Measurements from ENCODE around the gene FRRS1. TPM values are rescaled to one million over a fixed set of nuclear protein-coding genes. Genes with fewer than 3 reads are reported as not detected.
A peak's percentile ranks its signal among the peaks of the same experiment; 100 is the strongest.

FRRS1 gene
- total RNA-seq, 2 experiments from 2014 or later: 3.6 to 4.9 TPM

DNA sequence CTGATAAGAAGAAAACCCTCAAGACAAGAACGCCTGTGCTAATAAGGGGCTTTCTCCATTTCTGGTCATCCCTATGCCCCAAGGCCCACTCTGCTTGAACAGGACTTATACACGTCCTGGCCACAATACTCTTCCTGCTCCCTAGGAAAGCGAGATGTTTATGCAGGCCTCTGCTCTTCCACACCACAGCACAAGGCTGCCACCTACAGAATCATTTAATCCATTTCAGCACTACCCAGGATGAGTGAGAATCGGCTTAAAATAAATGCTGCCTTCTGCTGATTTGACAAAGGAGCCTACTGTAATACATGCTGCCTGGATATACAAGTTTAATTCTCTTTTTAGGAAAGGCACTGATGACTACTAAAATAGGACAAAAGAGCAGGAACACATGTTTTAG is 29.4 kb downstream of the FRRS1 start:
- Mint-ChIP-seq H3K9me3 (ENCODE audit: low read depth) (no peaks in the 10 kb centered on the region), H3K27ac (no peak overlapping the region), H3K27me3 (no peaks in the 10 kb centered on the region), H3K4me3 (no peak overlapping the region), H3K36me3 (peaks cover 5% of the 10 kb centered on the region), H3K4me1 (no peaks in the 10 kb centered on the region)
- ATAC-seq (no peak), DNase-seq (no peak)
- CTCF ChIA-PET: no interaction called here

DNA sequence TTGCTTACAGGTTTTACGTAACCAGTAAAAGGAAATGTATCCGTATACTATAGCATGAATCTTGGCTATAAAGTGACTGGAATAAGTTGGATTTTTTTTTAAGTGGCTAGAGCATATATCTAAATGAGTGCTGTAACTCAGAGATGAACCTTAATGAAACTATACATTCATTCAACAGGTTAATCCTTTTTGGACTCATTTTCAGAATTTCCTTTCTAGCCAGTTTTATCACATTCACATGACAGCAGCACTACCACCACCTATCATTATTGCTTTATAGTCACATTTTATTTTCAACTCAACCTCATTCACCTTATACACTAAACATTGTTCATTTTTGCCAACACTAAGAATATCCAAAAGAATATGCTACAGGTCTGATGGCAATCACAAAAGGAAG is 30.6 kb downstream of the FRRS1 start:
- CTCF ChIA-PET: no interaction called here

GRCh38 chr1:99731384-99731783 is 35.1 kb downstream of the FRRS1 start:
- Mint-ChIP-seq H3K4me3 (no peak overlapping the region), H3K36me3 (peaks cover 3% of the 10 kb centered on the region), H3K4me1 (no peaks in the 10 kb centered on the region), H3K27me3 (no peaks in the 10 kb centered on the region), H3K9me3 (ENCODE audit: low read depth) (no peaks in the 10 kb centered on the region), H3K27ac (no peak overlapping the region)
- CTCF ChIA-PET: no interaction called here
- DNase-seq: no peak
- ATAC-seq: no peak

More for the DNA sequence above, 30.6 kb downstream of the FRRS1 start:
- H3K4me3 Mint-ChIP-seq: no peak overlapping the region
- H3K27ac Mint-ChIP-seq: no peak overlapping the region
- H3K36me3 Mint-ChIP-seq: peaks cover 2% of the 10 kb centered on the region
- no peak for DNase-seq
- H3K9me3 Mint-ChIP-seq (ENCODE audit: low read depth): no peaks in the 10 kb centered on the region
- no peak for ATAC-seq
- no peaks in the 10 kb centered on the region for H3K4me1 Mint-ChIP-seq
- no peaks in the 10 kb centered on the region for H3K27me3 Mint-ChIP-seq

- ATAC-seq (no peak), DNase-seq (no peak)
- Mint-ChIP-seq H3K36me3 (peaks cover 5% of the 10 kb centered on the region), H3K4me3 (no peak overlapping the region), H3K27ac (no peak overlapping the region), H3K27me3 (no peaks in the 10 kb centered on the region), H3K4me1 (no peaks in the 10 kb centered on the region), H3K9me3 (ENCODE audit: low read depth) (no peaks in the 10 kb centered on the region)
- CTCF ChIA-PET: no interaction called here
Observed at GRCh38 chr1:99728494-99729235, 37.8 kb downstream of the FRRS1 start.

GRCh38 chr1:99727575-99728185 is 38.8 kb downstream of the FRRS1 start:
- Mint-ChIP-seq H3K27me3 (no peaks in the 10 kb centered on the region), H3K4me1 (no peaks in the 10 kb centered on the region), H3K9me3 (ENCODE audit: low read depth) (no peaks in the 10 kb centered on the region), H3K36me3 (peaks cover 5% of the 10 kb centered on the region), H3K4me3 (no peak overlapping the region), H3K27ac (no peak overlapping the region)
- CTCF ChIA-PET: no interaction called here
- no peak for DNase-seq
- no peak for ATAC-seq

DNA sequence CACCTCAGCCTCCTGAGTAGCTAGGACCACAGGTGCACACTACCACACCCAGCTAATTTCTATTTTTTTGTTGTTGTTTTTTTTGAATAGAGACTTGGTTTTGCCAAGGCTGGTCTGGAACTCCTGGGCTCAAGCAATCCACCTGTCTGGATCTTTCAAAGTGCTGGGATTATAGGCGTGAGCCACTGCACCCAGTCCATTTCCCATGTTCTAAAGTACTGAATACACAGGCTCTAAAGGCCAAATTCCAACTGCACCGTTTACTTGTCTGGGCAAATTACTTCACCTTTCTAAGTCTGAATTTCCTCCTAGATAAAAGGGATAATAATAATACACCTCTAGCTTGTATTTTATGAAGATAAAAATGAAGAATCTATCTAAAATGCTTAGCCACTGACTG is 39.6 kb downstream of the FRRS1 start:
- Mint-ChIP-seq H3K4me3 (no peak overlapping the region), H3K4me1 (no peaks in the 10 kb centered on the region), H3K27me3 (no peaks in the 10 kb centered on the region), H3K36me3 (peaks cover 5% of the 10 kb centered on the region), H3K9me3 (ENCODE audit: low read depth) (no peaks in the 10 kb centered on the region), H3K27ac (no peak overlapping the region)
- CTCF ChIA-PET: no interaction called here
- DNase-seq (no peak), ATAC-seq (no peak)

- H3K4me1 Mint-ChIP-seq: no peaks in the 10 kb centered on the region
- peaks cover 5% of the 10 kb centered on the region for H3K36me3 Mint-ChIP-seq
- no peak overlapping the region for H3K4me3 Mint-ChIP-seq
- DNase-seq (no peak), ATAC-seq (no peak)
- CTCF ChIA-PET: no interaction called here
- no peaks in the 10 kb centered on the region for H3K27me3 Mint-ChIP-seq
- no peak overlapping the region for H3K27ac Mint-ChIP-seq
- no peaks in the 10 kb centered on the region for H3K9me3 Mint-ChIP-seq (ENCODE audit: low read depth)
Observed at GRCh38 chr1:99726407-99726806, 40.0 kb downstream of the FRRS1 start.

DNA sequence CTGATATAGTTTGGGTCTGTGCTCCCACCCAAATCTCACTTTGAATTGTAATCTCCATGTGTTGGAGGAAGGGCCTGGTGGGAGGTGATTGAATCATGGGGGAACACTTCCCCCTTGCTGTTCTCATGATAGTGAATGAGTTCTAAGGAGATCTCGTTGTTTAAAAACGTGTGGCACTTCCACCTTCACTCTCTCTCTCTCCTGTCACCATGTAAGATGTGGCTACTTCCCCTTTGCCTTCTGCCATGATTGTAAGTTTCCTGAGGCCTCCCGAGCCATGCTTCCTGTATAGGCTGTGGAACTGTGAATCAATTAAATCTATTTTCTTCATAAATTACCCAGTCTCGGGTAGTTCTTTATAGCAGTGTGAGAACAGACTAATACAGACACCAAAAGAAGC is 40.4 kb downstream of the FRRS1 start:
- no peak overlapping the region for H3K27ac Mint-ChIP-seq
- no peaks in the 10 kb centered on the region for H3K9me3 Mint-ChIP-seq (ENCODE audit: low read depth)
- ATAC-seq (no peak), DNase-seq (no peak)
- CTCF ChIA-PET: no interaction called here
- H3K36me3 Mint-ChIP-seq: peaks cover 5% of the 10 kb centered on the region
- H3K4me3 Mint-ChIP-seq: no peak overlapping the region
- no peaks in the 10 kb centered on the region for H3K4me1 Mint-ChIP-seq
- H3K27me3 Mint-ChIP-seq: no peaks in the 10 kb centered on the region

DNA sequence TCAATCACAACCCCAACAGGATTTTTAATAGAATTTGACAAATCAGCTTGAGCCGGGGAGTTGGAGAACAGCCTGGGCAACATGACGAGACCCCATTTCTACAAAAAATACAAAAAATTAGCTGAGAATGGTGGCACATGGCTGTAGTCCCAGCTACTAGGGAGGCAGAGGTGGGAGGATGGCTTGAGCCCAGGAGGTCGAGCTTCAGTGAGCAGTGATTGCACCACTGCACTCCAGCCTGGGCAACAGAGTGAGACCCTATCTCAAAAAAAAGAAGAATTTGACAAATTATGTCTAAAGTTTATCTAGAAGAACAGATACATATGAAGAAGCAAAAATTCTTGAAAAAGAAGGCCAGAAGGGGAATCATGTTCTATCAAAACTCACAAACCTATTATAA is 43.2 kb downstream of the FRRS1 start:
- Mint-ChIP-seq H3K4me1 (no peaks in the 10 kb centered on the region), H3K36me3 (peaks cover 5% of the 10 kb centered on the region)
- CTCF ChIA-PET: no interaction called here

DNA sequence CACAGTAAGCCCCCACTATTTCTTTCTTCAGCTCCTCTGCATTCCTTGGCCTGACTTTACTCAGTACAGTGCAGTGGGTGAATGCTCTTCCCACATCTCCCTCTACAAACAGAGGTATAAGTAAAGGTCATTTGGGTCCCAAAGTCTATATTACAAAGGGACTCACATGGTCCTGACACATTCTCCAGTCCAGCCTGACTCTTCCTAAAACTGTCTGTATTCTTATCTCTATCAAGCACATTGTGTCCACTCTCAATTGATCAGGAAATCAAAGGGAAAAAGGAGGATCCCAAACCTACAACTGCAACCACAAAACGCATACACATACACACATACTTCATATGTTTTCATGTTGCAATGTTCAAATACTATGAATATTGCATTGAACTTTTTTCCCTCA is 49.4 kb downstream of the FRRS1 start:
- Mint-ChIP-seq H3K4me1 (no peaks in the 10 kb centered on the region), H3K27ac (no peak overlapping the region), H3K4me3 (no peak overlapping the region), H3K36me3 (peaks cover 11% of the 10 kb centered on the region), H3K27me3 (no peaks in the 10 kb centered on the region), H3K9me3 (ENCODE audit: low read depth) (no peaks in the 10 kb centered on the region)
- CTCF ChIA-PET: interaction anchor here (1.9 kb wide), 1 partner anchor 12 kb away, joined by 7 read pairs; no protein-coding TSS in a partner anchor
- ATAC-seq: no peak
- DNase-seq: no peak

More for the DNA sequence above, 43.2 kb downstream of the FRRS1 start:
- no peak for ATAC-seq
- Mint-ChIP-seq H3K27ac (no peak overlapping the region), H3K27me3 (no peaks in the 10 kb centered on the region), H3K9me3 (ENCODE audit: low read depth) (no peaks in the 10 kb centered on the region), H3K4me3 (no peak overlapping the region)
- no peak for DNase-seq

DNA sequence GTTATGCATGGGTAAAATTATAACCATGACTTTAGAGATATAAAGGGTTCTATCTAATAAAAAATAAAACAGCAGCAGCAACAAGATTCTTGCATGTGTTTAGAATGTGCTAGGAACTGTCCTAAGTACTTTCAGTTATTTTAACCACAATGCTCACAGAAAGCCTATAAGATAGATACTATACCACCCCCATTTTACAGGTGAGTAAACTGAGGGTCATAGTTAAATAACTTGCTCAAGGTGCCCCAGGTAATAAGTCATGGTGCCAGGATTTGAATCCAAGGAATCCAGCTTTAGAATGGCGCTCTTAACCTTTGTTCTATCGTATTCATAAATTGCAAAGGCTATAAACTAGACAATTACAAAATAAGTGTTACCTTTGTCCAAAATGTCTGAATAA is 53.4 kb downstream of the FRRS1 start:
- Mint-ChIP-seq H3K27me3 (no peaks in the 10 kb centered on the region), H3K9me3 (ENCODE audit: low read depth) (no peaks in the 10 kb centered on the region)
- CTCF ChIA-PET: no interaction called here

DNA sequence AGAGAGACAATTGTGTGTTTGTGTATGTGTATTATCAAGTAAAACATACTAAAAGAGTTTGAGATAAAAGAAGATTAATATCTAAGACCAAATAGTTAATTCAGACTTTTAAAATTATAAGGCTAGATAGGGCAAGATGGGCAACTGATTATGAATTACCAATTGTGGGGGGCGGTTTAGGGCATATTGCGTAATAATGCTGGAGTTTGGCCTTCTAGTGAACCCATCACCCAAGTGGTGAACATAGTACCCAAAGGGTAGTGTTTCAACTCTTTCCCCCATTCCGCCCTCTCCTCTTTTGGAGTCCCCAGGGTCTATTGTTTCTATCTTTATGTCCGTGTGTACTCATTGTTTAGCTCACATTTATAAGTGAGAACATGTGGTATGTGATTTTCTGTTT is 55.4 kb downstream of the FRRS1 start:
- Mint-ChIP-seq H3K27ac (no peak overlapping the region), H3K9me3 (ENCODE audit: low read depth) (no peaks in the 10 kb centered on the region), H3K4me3 (no peak overlapping the region), H3K4me1 (peaks cover 3% of the 10 kb centered on the region), H3K36me3 (peaks cover 12% of the 10 kb centered on the region), H3K27me3 (no peaks in the 10 kb centered on the region)
- CTCF ChIA-PET: no interaction called here
- ATAC-seq (no peak), DNase-seq (no peak)

More for the DNA sequence above, 53.4 kb downstream of the FRRS1 start:
- no peak for ATAC-seq
- DNase-seq: no peak
- no peak overlapping the region for H3K4me3 Mint-ChIP-seq
- peaks cover 3% of the 10 kb centered on the region for H3K4me1 Mint-ChIP-seq
- H3K27ac Mint-ChIP-seq: no peak overlapping the region
- H3K36me3 Mint-ChIP-seq: peaks cover 12% of the 10 kb centered on the region

- CTCF ChIA-PET: interaction anchor here (0.9 to 1.1 kb wide), 4 partner anchors 12 to 525 kb away, joined by 3 read pairs; no protein-coding TSS in a partner anchor
- H3K36me3 Mint-ChIP-seq: peaks cover 3% of the 10 kb centered on the region
- H3K27ac Mint-ChIP-seq: no peak overlapping the region
Observed at GRCh38 chr1:99707535-99708142, 58.8 kb downstream of the FRRS1 start.

GRCh38 chr1:99705385-99705784 is 61.0 kb downstream of the FRRS1 start:
- CTCF ChIA-PET: interaction anchor here (2.7 kb wide), 1 partner anchor 11 kb away, joined by 7 read pairs; no protein-coding TSS in a partner anchor
- Mint-ChIP-seq H3K9me3 (ENCODE audit: low read depth) (no peaks in the 10 kb centered on the region), H3K27me3 (peaks cover 13% of the 10 kb centered on the region), H3K4me1 (peaks cover 12% of the 10 kb centered on the region), H3K27ac (no peak overlapping the region), H3K36me3 (peaks cover 3% of the 10 kb centered on the region), H3K4me3 (no peak overlapping the region)
- ATAC-seq (no peak), DNase-seq (no peak)

More at GRCh38 chr1:99707535-99708142, 58.8 kb downstream of the FRRS1 start:
- no peaks in the 10 kb centered on the region for H3K27me3 Mint-ChIP-seq
- no peak for ATAC-seq
- no peaks in the 10 kb centered on the region for H3K9me3 Mint-ChIP-seq (ENCODE audit: low read depth)
- no peak overlapping the region for H3K4me3 Mint-ChIP-seq
- peaks cover 12% of the 10 kb centered on the region for H3K4me1 Mint-ChIP-seq
- DNase-seq: peak; percentile 70

Measured in activated CD8-positive, alpha-beta memory T cell treated with anti-CD3 and anti-CD28 coated beads, Interleukin-2, amount 10 ng/mL, durations not matched to agents 7 days and 5 days (primary cell).